K562 (cell line): ENCODE data around the gene SREBF1. TPM values are rescaled to one million over a fixed set of nuclear protein-coding genes. Genes with fewer than 3 reads are reported as not detected.

Source experiments
- BMI1 ChIP-seq: fragments of 150-350 bp; IDR thresholded peaks from 2 replicates; pipeline ENCODE4 v1.6.1; 2014; ENCODE audit warnings: low read length
- BRCA1 ChIP-seq, 2 experiments: fragments of 450-650 bp in 1 of 2; sonication (generic) in 1 of 2; formaldehyde crosslinking in 1 of 2; IDR thresholded peaks; 2 replicates each; pipeline versions ENCODE4 v1.5.0 to v1.6.1; 2017 to 2020; ENCODE audit warnings: mild to moderate bottlenecking in 1 of 2, missing genetic modification reagents in 1 of 2
- BRD9 ChIP-seq: fragments of 450-650 bp; IDR thresholded peaks from 2 replicates; pipeline ENCODE4 v1.6.1; 2018; ENCODE audit warnings: low read depth; ENCODE audit not compliant: partially characterized antibody
- DDX20 ChIP-seq: fragments of 450-650 bp; IDR thresholded peaks from 2 replicates; pipeline ENCODE4 v1.6.1; 2016; ENCODE audit warnings: missing genetic modification characterization, low read depth, mild to moderate bottlenecking, missing compliant biosample characterization, moderate library complexity
- HMG20A ChIP-seq: fragments of 450-650 bp; formaldehyde crosslinking; conservative IDR thresholded peaks from 2 replicates; pipeline ENCODE4 v1.4.0; 2020; ENCODE audit warnings: mild to moderate bottlenecking, mixed read lengths
- JUND ChIP-seq, 2 experiments: IDR thresholded peaks; 2 replicates in 1 of 2; 3 replicates in 1 of 2; pipeline ENCODE4 v1.6.1; 2011; ENCODE audit warnings: borderline replicate concordance in 2 of 2, low read depth in 2 of 2, low read length in 2 of 2, improper control_type of control experiment in 1 of 2, missing biosample characterization in 1 of 2, missing genetic modification characterization in 1 of 2, missing genetic modification reagents in 1 of 2
- KDM2B ChIP-seq: fragments of 250-450 bp; sonication (Bioruptor Pico); IDR thresholded peaks from 2 replicates; pipeline ENCODE4 v1.8.0; 2021; ENCODE audit warnings: mild to moderate bottlenecking, moderate library complexity
- NONO ChIP-seq, 2 experiments: fragments of 200-400 bp in 1 of 2; fragments of 450-650 bp in 1 of 2; formaldehyde crosslinking in 1 of 2; IDR thresholded peaks; 2 replicates each; pipeline ENCODE4 v1.6.1; 2017; ENCODE audit warnings: low read depth in 2 of 2, mild to moderate bottlenecking in 2 of 2, moderate library complexity in 2 of 2, low read length in 1 of 2
- NR2C1 ChIP-seq, 2 experiments: fragments of 450-650 bp; IDR thresholded peaks; 2 replicates each; pipeline ENCODE4 v1.6.1; 2017; ENCODE audit warnings: mild to moderate bottlenecking in 2 of 2, antibody characterized with exemption in 1 of 2, inconsistent platforms in 1 of 2, missing compliant biosample characterization in 1 of 2, missing genetic modification characterization in 1 of 2
- NUFIP1 ChIP-seq: fragments of 450-650 bp; IDR thresholded peaks from 2 replicates; pipeline ENCODE4 v1.6.1; 2018; ENCODE audit not compliant: partially characterized antibody
- SRSF1 ChIP-seq: fragments of 200-400 bp; formaldehyde crosslinking; IDR thresholded peaks from 2 replicates; pipeline ENCODE4 v1.6.1; 2017; ENCODE audit warnings: mild to moderate bottlenecking, low read depth, low read length, moderate library complexity
- SRSF7 ChIP-seq: fragments of 200-400 bp; formaldehyde crosslinking; optimal IDR thresholded peaks from 2 replicates; pipeline ENCODE3; 2017; ENCODE audit warnings: mild to moderate bottlenecking, low read depth, low read length
- TCF7 ChIP-seq: sonication (generic); IDR thresholded peaks from 2 replicates; pipeline ENCODE4 v1.6.1; 2016; ENCODE audit warnings: antibody characterized with exemption, borderline replicate concordance
- ZNF445 ChIP-seq: fragments of 250-450 bp; sonication (Bioruptor Pico); IDR thresholded peaks from 2 replicates; pipeline ENCODE4 v1.4.0; 2020; ENCODE audit warnings: low read depth, mild to moderate bottlenecking, moderate library complexity
- polyA plus RNA-seq, 8 experiments: library from polyadenylated mRNA; depleted of rRNA in 4 of 8; stranded (reverse) in 5 of 8; unstranded in 3 of 8; fragments of >200 nt; fragmentation: Nextera tagmentation in 2 of 8; fragmentation: Illumina TruSeq in 1 of 8; extraction: Ambion mirVana in 2 of 8; extraction: Trizol in 1 of 8; gene quantifications; 2 replicates each; pipeline versions ENCODE4 v1.2.1 to v1.2.3, GENCODE V29; 2011 to 2014; ENCODE audit warnings: inconsistent platforms in 1 of 8, missing spikeins in 1 of 8
- total RNA-seq, 7 experiments: library from RNA; depleted of rRNA in 6 of 7; stranded (reverse); fragments of >200 nt in 6 of 7; fragmentation: Illumina TruSeq in 2 of 7; extraction: Trizol in 2 of 7; gene quantifications; 2 replicates each; pipeline versions ENCODE4 v1.2.1 to v1.2.3, GENCODE V29; 2011 to 2021; ENCODE audit warnings: low replicate concordance in 1 of 7
- TF ChIP-seq, protein P1 (sequence below): sonication (generic); formaldehyde crosslinking; IDR thresholded peaks from 2 replicates; pipeline ENCODE4 v1.8.1; 2023; ENCODE audit warnings: mild to moderate bottlenecking, missing genetic modification reagents
- TF ChIP-seq, protein P2 (sequence below): fragments of 250-450 bp; sonication (Bioruptor Pico); IDR thresholded peaks from 2 replicates; pipeline ENCODE4 v1.4.0; 2020; ENCODE audit warnings: mild to moderate bottlenecking, moderate library complexity
- TF ChIP-seq, protein P3 (sequence below): fragments of 450-650 bp; IDR thresholded peaks from 2 replicates; pipeline ENCODE4 v1.6.1; 2017; ENCODE audit warnings: mild to moderate bottlenecking, moderate library complexity
- TF ChIP-seq, protein P4 (sequence below): fragments of 250-450 bp; sonication (Bioruptor Pico); IDR thresholded peaks from 2 replicates; pipeline ENCODE4 v1.8.0; 2021; ENCODE audit warnings: moderate library complexity, mild to moderate bottlenecking, inconsistent platforms

SREBF1 gene
- total and polyA plus RNA-seq, 9 of the 15 experiments (the other 6 are each of a cell fraction or from before 2014, with no cell fraction given) = 1.6 to 169 (median 69.4) TPM

DNA sequence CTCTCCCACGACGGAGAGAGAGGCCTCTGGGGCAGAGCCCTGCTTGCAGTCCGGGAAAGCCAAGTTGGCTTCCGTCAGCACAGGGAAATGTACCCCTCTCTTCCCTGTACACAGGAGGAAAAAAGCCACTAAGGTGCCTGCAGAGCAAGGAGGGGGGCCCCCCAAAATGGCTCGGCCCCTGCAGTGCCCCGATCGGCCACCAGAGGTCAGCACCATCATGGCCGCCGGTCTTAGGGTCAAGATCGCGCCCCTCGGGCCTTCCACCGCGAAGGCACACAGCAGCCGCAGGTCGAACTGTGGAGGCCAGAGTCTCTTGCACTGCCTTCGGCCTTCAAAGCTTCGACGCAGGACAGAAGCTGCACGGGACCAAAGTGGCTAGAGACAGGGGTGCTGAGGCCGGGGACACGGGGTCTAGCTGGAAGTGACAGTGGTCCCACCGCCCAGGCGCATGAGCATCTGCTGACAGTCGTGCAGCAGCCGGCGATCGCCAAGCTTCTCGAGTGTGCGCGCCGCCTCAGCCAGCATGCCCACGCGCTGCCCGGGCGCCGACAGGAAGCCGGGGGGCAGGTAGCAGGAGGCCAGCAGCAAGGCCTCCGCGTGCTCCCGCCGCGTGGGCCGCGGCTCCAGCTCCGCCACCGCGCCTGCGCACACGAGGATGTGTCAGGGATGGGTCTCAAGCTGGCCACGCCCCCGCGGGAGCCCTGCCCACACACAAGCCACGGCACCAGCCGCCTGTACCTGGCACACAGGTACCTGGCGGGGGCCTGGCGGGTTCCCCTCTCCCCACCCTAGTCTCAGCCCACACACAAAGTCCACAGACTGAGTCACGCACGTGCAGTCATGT, 24.4 kb downstream of the SREBF1 start (continued):
- TF ChIP-seq, protein P1, sequence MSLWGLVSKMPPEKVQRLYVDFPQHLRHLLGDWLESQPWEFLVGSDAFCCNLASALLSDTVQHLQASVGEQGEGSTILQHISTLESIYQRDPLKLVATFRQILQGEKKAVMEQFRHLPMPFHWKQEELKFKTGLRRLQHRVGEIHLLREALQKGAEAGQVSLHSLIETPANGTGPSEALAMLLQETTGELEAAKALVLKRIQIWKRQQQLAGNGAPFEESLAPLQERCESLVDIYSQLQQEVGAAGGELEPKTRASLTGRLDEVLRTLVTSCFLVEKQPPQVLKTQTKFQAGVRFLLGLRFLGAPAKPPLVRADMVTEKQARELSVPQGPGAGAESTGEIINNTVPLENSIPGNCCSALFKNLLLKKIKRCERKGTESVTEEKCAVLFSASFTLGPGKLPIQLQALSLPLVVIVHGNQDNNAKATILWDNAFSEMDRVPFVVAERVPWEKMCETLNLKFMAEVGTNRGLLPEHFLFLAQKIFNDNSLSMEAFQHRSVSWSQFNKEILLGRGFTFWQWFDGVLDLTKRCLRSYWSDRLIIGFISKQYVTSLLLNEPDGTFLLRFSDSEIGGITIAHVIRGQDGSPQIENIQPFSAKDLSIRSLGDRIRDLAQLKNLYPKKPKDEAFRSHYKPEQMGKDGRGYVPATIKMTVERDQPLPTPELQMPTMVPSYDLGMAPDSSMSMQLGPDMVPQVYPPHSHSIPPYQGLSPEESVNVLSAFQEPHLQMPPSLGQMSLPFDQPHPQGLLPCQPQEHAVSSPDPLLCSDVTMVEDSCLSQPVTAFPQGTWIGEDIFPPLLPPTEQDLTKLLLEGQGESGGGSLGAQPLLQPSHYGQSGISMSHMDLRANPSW (CRISPR knock-in tag) = no peak
- TF ChIP-seq KDM2B (CRISPR knock-in tag) (no peak), DDX20 (tag) (no peak), NR2C1 (IDR thresholded peaks at IDR 0.05) (no peak), NR2C1 (tag; IDR thresholded peaks at IDR 0.05) (peak; percentile 37; the same call in 1 of the 2 replicates), HMG20A (CRISPR knock-in tag) (no peak), SRSF1 (no peak), JUND (IDR thresholded peaks at IDR 0.05; ENCODE audit: borderline replicate concordance, low read depth, low read length) (no peak), JUND (tag; IDR thresholded peaks at IDR 0.05; ENCODE audit: borderline replicate concordance, low read depth, low read length) (no peak), BRD9 (no peak), NONO (IDR thresholded peaks at IDR 0.05; ENCODE audit: low read depth in 2 of 2, low read length in 1 of 2) (no peak), NUFIP1 (no peak), BRCA1 (IDR thresholded peaks at IDR 0.05) (no peak), BRCA1 (CRISPR knock-in tag; IDR thresholded peaks at IDR 0.05) (no peak), ZNF445 (CRISPR knock-in tag) (no peak), SRSF7 (no peak), BMI1 (no peak), TCF7 (no peak)
- TF ChIP-seq, protein P2, sequence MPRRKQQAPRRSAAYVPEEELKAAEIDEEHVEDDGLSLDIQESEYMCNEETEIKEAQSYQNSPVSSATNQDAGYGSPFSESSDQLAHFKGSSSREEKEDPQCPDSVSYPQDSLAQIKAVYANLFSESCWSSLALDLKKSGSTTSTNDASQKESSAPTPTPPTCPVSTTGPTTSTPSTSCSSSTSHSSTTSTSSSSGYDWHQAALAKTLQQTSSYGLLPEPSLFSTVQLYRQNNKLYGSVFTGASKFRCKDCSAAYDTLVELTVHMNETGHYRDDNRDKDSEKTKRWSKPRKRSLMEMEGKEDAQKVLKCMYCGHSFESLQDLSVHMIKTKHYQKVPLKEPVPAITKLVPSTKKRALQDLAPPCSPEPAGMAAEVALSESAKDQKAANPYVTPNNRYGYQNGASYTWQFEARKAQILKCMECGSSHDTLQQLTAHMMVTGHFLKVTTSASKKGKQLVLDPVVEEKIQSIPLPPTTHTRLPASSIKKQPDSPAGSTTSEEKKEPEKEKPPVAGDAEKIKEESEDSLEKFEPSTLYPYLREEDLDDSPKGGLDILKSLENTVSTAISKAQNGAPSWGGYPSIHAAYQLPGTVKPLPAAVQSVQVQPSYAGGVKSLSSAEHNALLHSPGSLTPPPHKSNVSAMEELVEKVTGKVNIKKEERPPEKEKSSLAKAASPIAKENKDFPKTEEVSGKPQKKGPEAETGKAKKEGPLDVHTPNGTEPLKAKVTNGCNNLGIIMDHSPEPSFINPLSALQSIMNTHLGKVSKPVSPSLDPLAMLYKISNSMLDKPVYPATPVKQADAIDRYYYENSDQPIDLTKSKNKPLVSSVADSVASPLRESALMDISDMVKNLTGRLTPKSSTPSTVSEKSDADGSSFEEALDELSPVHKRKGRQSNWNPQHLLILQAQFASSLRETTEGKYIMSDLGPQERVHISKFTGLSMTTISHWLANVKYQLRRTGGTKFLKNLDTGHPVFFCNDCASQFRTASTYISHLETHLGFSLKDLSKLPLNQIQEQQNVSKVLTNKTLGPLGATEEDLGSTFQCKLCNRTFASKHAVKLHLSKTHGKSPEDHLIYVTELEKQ (CRISPR knock-in tag) = no peak
- TF ChIP-seq, protein P3, sequence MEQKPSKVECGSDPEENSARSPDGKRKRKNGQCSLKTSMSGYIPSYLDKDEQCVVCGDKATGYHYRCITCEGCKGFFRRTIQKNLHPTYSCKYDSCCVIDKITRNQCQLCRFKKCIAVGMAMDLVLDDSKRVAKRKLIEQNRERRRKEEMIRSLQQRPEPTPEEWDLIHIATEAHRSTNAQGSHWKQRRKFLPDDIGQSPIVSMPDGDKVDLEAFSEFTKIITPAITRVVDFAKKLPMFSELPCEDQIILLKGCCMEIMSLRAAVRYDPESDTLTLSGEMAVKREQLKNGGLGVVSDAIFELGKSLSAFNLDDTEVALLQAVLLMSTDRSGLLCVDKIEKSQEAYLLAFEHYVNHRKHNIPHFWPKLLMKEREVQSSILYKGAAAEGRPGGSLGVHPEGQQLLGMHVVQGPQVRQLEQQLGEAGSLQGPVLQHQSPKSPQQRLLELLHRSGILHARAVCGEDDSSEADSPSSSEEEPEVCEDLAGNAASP = no peak
- TF ChIP-seq, protein P4, sequence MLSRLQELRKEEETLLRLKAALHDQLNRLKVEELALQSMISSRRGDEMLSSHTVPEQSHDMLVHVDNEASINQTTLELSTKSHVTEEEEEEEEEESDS (CRISPR knock-in tag) = no peak
